GM20000 (cell line): ENCODE results near the gene PDE6C.
A peak's percentile ranks its signal among the peaks of the same experiment; 100 is the strongest.
"Not testable (repeated sequence)": the region's sequence is repeated elsewhere in the genome, so short reads cannot be mapped to it uniquely, and the experiment has no call there.

Experiments used
- DNase-seq: peaks from one replicate; pipeline ENCODE4 v3.0.0; 2012; ENCODE audit warnings: low spot score
- TF ChIP-seq, protein P1 (sequence below): IDR thresholded peaks from 2 replicates; pipeline ENCODE4 v1.5.1; 2012; ENCODE audit warnings: mild to moderate bottlenecking, control low read depth; ENCODE audit errors: extremely low read depth, missing control alignments

PDE6C gene

DNA sequence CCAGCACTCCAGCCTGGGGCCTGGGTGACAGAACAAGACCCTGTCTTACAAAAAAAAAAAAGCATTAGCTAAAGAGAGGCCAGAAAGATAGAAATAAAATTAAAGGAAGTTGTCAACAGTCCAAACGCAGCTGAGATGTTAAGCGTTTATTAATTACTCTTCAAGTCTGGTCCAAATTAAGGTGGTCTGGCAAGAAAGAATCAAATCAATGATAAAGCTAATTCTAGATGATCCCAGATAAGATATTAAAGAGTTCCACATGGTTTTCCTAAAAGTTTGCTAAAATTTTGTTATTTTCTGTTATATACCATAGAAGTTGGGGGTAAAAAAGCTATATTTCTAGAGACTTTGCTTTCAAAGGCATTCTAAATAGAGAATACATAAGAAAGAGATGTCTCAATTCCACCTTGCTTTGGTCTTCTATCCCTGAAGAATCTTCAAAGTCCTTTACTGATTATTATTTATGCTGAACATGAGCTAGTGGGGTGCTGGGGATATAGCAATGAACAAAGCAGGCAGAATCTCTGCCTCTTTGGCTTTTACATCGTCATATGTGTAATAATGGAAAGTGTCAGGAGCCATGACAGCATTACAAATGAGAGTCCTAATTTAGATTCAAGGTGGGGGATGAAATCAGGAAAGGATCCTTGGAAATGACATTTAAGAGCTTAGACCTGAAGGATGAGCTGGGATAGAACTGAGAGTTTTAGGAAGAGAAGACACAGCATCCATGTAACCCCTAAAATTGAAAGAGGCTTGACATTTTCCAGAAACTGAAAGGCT is 66.7 kb downstream of the PDE6C start:
- no peak for DNase-seq
- TF ChIP-seq, protein P1, sequence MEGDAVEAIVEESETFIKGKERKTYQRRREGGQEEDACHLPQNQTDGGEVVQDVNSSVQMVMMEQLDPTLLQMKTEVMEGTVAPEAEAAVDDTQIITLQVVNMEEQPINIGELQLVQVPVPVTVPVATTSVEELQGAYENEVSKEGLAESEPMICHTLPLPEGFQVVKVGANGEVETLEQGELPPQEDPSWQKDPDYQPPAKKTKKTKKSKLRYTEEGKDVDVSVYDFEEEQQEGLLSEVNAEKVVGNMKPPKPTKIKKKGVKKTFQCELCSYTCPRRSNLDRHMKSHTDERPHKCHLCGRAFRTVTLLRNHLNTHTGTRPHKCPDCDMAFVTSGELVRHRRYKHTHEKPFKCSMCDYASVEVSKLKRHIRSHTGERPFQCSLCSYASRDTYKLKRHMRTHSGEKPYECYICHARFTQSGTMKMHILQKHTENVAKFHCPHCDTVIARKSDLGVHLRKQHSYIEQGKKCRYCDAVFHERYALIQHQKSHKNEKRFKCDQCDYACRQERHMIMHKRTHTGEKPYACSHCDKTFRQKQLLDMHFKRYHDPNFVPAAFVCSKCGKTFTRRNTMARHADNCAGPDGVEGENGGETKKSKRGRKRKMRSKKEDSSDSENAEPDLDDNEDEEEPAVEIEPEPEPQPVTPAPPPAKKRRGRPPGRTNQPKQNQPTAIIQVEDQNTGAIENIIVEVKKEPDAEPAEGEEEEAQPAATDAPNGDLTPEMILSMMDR = no peak

DNA sequence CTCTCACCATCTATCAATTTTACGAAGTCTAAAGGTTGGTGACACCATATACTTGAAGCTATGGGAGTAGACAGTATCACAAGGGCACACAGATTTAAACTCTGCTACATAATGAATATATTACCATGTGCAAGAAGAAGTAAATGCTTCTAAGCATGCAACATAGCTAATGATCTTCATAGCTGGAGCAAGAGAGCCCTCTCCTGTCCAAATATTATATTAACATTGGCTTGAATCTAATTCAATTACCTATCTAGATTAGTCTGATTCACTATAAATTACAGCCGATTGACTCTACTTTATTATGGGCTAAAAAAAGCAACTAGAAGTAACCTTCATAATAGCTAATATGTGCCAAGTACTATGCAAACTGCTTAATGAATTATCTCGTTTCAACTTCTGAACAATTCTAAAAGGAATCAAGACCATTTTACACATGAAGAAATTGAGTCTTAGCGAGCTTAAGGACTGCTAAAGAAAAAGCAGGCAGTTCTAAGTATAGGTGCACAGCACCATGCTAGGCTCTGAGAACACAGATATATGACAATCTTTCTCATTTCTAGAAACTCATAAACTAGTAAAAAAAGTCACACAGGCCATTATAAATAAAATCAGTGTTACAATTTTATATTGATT is 68.2 kb downstream of the PDE6C start:
- TF ChIP-seq, protein P1 = no peak
- DNase-seq = peak; percentile 8

DNA sequence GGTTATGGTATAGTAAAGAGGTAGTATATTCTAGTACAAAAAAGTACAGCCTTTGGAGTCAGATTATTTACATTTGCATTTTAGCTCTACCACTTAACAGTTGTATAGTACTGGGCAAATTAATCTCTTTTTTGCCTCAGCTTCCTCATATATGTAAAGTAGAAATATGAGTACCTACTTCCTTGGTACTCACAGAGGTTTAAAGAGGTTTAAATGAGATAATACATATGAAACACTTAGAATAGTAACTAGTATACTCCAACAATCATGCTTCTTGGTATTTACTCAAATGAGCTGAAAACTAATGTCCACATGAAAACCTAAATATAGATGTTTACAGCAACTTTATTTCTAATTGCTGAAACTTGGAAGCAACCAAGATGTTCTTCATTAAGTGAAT is 75.4 kb downstream of the PDE6C start:
- TF ChIP-seq, protein P1 = no peak
- DNase-seq = no peak

DNA sequence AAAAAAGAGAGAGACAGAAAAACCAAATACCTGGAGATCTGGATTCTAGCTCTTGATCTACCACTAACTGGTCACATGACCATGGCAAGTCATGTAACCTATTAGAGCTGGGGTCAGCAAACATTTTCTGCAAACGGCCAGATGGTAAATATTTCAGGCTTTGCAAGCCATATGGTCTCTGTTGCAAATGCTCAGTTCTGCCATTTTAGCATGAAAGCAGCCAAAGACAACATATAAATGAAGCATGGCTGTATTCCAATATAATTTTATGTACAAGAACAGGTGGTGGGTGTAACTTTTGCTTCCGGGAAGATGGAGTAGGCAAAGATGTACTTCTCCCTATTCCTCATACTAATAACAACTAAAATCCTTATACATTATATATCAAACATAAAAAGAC is 83.4 kb downstream of the PDE6C start:
- TF ChIP-seq, protein P1 = no peak
- DNase-seq = no peak

DNA sequence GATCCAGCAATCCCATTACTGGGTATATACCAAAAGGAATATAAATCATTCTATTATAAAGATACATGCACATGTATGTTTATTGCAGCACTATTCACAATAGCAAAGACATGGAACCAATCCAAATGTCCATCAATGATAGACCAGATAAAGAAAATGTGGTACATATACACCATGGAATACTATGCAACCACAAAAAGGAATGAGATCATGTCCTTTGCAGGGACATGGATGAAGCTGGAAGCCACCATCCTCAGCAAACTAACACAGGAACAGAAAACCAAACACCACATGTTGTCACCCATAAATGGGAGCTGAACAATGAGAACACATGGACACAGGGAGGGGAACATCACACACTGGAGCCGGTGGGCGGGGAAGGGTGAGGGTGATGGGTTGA is 84.2 kb downstream of the PDE6C start:
- DNase-seq = not testable (repeated sequence)

DNA sequence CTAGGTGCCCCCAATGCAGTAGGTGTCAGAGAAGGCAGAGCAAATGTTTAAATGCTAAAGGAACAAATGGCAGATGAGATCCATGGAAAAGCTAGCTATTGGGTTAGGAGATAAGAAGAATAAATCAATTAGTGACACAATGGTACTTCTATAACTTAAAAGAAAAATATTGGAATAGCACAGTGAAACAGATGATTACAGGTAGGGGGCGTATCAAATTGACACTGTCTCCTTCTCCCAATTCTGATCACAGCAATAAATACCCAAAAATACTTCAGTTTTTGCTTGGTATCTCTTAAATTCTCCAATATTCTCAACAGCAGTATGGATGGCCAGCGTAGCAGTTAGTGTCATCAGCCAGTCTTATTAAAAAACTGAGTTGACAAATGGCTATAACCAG is 84.9 kb downstream of the PDE6C start:
- DNase-seq = no peak
- TF ChIP-seq, protein P1 = no peak

DNA sequence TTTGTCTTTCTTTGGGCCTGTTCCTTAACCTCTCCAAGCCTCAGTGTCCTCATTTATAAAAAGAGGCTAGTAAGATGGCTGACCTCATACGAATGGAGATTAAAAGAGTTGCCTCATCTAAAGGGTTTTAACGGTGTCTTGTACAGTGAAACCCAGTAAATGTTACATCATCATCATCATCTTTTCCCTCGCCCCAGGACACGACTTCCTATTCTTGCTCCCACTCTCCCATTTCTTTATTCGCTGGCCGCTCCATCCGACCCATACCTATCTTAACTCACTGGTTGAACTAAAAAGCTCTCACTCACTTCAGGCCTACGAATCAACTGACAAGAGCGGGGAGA is 89.5 kb downstream of the PDE6C start:
- TF ChIP-seq, protein P1 = no peak
- peak; percentile 32 for DNase-seq
